PFSK-1 (cell line): Measurements from ENCODE around the gene PTPN11.

ENCODE experiments used
- POLR2AphosphoS5 ChIP-seq: IDR thresholded peaks from 2 replicates; pipeline ENCODE4 v1.6.1; 2012; ENCODE audit warnings: low read depth, mild to moderate bottlenecking, control low read depth, low read length, moderate library complexity
- TAF1 ChIP-seq: IDR thresholded peaks from 2 replicates; pipeline ENCODE4 v1.6.1; 2012; ENCODE audit warnings: low read length, control low read depth, borderline replicate concordance; ENCODE audit not compliant: insufficient read depth
- TF ChIP-seq, protein P1 (sequence below), 2 experiments: IDR thresholded peaks; 2 replicates each; pipeline versions ENCODE4 v1.6.1 to v1.8.0; 2011 to 2012; ENCODE audit warnings: low read depth in 2 of 2, low read length in 2 of 2, control low read depth in 1 of 2, inconsistent platforms in 1 of 2, mild to moderate bottlenecking in 1 of 2, moderate library complexity in 1 of 2; ENCODE audit not compliant: insufficient read depth in 1 of 2

GRCh38 chr12:112535637-112536366 lies 117.1 kb downstream of the PTPN11 start:
- TF ChIP-seq, protein P1, sequence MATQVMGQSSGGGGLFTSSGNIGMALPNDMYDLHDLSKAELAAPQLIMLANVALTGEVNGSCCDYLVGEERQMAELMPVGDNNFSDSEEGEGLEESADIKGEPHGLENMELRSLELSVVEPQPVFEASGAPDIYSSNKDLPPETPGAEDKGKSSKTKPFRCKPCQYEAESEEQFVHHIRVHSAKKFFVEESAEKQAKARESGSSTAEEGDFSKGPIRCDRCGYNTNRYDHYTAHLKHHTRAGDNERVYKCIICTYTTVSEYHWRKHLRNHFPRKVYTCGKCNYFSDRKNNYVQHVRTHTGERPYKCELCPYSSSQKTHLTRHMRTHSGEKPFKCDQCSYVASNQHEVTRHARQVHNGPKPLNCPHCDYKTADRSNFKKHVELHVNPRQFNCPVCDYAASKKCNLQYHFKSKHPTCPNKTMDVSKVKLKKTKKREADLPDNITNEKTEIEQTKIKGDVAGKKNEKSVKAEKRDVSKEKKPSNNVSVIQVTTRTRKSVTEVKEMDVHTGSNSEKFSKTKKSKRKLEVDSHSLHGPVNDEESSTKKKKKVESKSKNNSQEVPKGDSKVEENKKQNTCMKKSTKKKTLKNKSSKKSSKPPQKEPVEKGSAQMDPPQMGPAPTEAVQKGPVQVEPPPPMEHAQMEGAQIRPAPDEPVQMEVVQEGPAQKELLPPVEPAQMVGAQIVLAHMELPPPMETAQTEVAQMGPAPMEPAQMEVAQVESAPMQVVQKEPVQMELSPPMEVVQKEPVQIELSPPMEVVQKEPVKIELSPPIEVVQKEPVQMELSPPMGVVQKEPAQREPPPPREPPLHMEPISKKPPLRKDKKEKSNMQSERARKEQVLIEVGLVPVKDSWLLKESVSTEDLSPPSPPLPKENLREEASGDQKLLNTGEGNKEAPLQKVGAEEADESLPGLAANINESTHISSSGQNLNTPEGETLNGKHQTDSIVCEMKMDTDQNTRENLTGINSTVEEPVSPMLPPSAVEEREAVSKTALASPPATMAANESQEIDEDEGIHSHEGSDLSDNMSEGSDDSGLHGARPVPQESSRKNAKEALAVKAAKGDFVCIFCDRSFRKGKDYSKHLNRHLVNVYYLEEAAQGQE (IDR thresholded peaks at IDR 0.05; ENCODE audit: insufficient read depth in 1 of 2, low read depth in 2 of 2, low read length in 2 of 2) = no peak
- TF ChIP-seq POLR2AphosphoS5 (no peak), TAF1 (no peak)
